Neural cell (in vitro differentiated cells): Measurements from ENCODE around the gene TOP2B.

Experiments
- CTCF ChIP-seq: fragments of 450-650 bp; IDR thresholded peaks from 2 replicates; pipeline ENCODE4 v1.5.1; 2014; ENCODE audit warnings: antibody characterized with exemption, mild to moderate bottlenecking, moderate library complexity; ENCODE audit not compliant: poor library complexity, severe bottlenecking
- EP300 ChIP-seq: fragments of 450-650 bp; conservative IDR thresholded peaks from 2 replicates; pipeline ENCODE4 v1.6.1; 2014; ENCODE audit warnings: antibody characterized with exemption, mild to moderate bottlenecking, moderate library complexity; ENCODE audit not compliant: poor library complexity, severe bottlenecking
- EZH2 ChIP-seq: fragments of 200-600, 300-800 bp; shearing (Covaris generic), sonication (generic); IDR thresholded peaks from 2 replicates; pipeline ENCODE4 v1.6.1; 2014; ENCODE audit warnings: antibody characterized with exemption, low read length, borderline replicate concordance, mild to moderate bottlenecking; ENCODE audit not compliant: insufficient read depth, poor library complexity, severe bottlenecking
- MXI1 ChIP-seq: fragments of 450-650 bp; conservative IDR thresholded peaks from 2 replicates; pipeline ENCODE4 v1.6.1; 2014; ENCODE audit warnings: antibody characterized with exemption, mild to moderate bottlenecking; ENCODE audit not compliant: poor library complexity, severe bottlenecking
- POLR2AphosphoS5 ChIP-seq: IDR thresholded peaks from 2 replicates; pipeline ENCODE4 v1.6.1; 2012
- RAD21 ChIP-seq: fragments of 450-650 bp; conservative IDR thresholded peaks from 2 replicates; pipeline ENCODE4 v1.6.1; 2014; ENCODE audit warnings: antibody characterized with exemption, mild to moderate bottlenecking, moderate library complexity
- REST ChIP-seq: IDR thresholded peaks from 2 replicates; pipeline ENCODE4 v1.6.1; 2012; ENCODE audit warnings: borderline replicate concordance

GRCh38 chr3:25578059-25578458 lies 86.6 kb downstream of the TOP2B start:
- TF ChIP-seq CTCF, result no peak
- no peak for TF ChIP-seq MXI1
- no peak for TF ChIP-seq EZH2
- TF ChIP-seq POLR2AphosphoS5, result no peak
- TF ChIP-seq EP300, result no peak
- TF ChIP-seq RAD21, result no peak
- no peak for TF ChIP-seq REST
